GM12874 (cell line): ENCODE results near the gene AHRR.

ENCODE experiments used
- CTCF ChIP-seq: IDR thresholded peaks from 2 replicates; pipeline ENCODE4 v1.5.1; 2011; ENCODE audit warnings: low read depth, mild to moderate bottlenecking, control low read depth, low read length, moderate library complexity; ENCODE audit not compliant: insufficient read depth

The AHRR gene

GRCh38 chr5:317086-317811, 4.3 kb upstream of the AHRR start:
- peak; percentile 95 for TF ChIP-seq CTCF

GRCh38 chr5:318341-318897, 3.1 kb upstream of the AHRR start:
- no peak; the same call in 1 of the 2 replicates for TF ChIP-seq CTCF

GRCh38 chr5:318931-319601, 2.4 kb upstream of the AHRR start:
- no peak for TF ChIP-seq CTCF

GRCh38 chr5:320524-321229, 837 bp upstream of the AHRR start:
- TF ChIP-seq CTCF = no peak

- TF ChIP-seq CTCF = no peak
Observed at GRCh38 chr5:321726-322251, 275 bp downstream of the AHRR start.

- TF ChIP-seq CTCF = no peak
Observed at GRCh38 chr5:322281-322941, 897 bp downstream of the AHRR start.
